DMS79 treated with DMSO at 0.1 percent for 48 hours (cell line): ENCODE results near the gene MMP24.
"Not testable (repeated sequence)": the region's sequence is repeated elsewhere in the genome, so short reads cannot be mapped to it uniquely, and the experiment has no call there.

Source experiments
- DNase-seq: peaks from one replicate; lab custom pipeline; 2025; lab: John Stamatoyannopoulos, UW

The MMP24 gene

GRCh38 chr20:35311822-35312221 is 85.3 kb downstream of the MMP24 start:
- no peak for DNase-seq

DNA sequence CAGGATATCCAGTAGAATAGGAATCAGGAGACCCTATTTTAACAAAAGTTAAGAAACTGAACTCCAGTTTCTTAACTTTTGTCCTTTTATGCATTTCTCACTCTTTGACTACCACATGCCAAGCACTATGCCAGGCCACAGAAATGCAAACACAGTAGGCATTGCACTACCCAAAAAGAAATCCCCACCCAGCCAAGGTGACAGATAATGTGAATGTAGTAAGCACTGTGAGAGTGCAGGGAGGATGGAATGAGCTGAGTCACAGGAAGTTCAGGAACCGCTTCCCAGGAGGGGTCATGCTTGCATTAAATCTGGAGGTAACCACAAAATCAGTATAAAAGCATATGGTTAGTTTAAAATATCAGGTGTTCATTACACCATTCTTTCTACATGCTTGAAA is 85.8 kb downstream of the MMP24 start:
- DNase-seq: no peak

DNA sequence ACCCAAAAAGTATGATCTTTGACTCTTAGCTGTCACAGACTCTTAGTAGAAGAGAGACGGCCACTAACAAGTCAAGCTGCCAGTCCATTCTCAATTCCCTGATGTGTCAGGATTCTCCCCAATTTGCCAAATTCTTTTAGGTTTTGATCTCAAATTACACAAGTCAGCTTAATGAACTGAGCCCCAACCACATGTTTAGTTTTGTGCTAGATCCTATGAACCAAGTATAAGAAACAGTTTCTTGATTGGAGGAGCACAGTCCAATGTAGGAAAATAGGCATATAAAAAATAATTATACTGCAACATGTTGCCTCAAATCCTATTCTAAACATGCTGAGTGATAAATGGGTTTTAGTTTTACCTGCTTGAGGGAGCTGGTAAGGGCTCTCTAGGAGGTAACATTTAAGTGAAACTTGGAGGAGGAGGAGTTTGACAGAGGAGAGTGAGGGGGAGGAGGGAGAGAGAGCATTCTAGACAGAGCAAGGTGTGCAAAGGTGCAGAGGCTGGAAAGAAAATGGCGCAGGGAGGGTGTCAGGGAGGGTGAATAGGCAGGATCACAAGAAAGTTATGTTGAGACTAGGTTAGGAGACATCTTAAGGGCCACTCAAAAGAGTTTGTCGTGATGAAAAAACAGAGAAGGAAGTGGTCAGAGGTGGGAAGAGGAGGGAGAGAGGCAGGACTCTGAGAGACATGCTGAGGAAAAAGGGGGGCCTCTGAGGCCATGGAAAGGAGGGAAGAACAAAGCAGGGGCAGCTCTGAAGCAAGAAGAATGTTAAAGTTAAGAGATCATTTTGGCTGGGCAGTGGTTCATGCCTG is 88.5 kb downstream of the MMP24 start:
- DNase-seq: no peak

GRCh38 chr20:35315632-35316020 is 89.1 kb downstream of the MMP24 start:
- not testable (repeated sequence) for DNase-seq

DNA sequence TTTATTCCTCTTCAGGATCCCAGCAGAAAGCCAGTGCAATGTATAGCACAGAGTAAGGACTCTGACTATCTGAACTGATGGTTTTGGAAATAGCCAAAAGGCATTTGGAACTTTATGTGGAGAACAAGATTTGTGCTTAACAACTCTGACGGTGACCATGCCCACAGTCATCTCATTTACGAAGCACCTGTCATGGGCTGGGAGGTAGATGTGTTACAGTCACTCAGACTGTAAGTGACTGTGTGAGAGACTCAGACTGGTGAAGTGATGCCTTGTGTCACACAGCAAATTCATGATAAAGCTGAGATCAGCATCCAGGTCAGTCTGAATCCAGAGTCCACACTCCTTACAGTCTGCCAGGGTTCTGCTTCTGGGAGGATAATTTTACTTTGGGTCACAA is 89.6 kb downstream of the MMP24 start:
- DNase-seq: no peak

DNA sequence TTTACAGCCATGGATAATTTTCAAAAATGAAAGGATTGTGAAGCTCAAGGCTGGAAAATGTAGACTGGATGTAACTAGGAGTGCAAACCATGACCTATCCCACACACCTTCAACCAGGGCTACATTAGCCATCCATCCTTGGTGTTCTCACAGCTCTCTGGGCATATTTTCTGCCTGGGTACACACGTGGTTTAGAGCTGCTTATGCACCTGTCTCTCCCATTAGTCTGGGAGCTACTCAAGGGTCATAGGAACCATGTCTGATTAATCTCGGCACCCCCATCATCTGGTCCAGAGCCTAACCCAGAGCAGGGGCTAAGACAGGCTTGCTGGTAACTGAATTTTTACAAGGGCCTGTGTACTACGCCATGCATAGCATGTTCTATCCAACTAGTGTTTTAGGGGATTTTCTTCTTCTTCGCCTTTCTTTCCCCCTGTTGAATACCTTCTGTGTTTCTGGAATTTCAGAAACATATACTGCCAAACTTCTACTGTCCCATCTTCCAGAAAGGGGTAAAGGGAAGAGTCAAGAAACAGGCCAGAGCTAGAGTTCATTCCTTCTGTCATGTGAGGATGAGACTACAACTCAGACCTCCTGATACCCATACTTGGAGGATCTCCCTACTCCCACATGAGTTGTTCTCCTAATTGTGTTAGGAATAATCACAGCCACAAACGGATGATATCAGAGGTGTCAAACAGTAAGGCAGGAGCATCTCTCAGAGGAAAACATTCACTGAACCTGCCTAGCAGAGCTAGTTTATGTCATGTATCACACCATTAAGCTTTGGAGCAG is 91.1 kb downstream of the MMP24 start:
- peak; percentile 12 for DNase-seq

GRCh38 chr20:35318502-35319157 is 92.1 kb downstream of the MMP24 start:
- no peak for DNase-seq

DNA sequence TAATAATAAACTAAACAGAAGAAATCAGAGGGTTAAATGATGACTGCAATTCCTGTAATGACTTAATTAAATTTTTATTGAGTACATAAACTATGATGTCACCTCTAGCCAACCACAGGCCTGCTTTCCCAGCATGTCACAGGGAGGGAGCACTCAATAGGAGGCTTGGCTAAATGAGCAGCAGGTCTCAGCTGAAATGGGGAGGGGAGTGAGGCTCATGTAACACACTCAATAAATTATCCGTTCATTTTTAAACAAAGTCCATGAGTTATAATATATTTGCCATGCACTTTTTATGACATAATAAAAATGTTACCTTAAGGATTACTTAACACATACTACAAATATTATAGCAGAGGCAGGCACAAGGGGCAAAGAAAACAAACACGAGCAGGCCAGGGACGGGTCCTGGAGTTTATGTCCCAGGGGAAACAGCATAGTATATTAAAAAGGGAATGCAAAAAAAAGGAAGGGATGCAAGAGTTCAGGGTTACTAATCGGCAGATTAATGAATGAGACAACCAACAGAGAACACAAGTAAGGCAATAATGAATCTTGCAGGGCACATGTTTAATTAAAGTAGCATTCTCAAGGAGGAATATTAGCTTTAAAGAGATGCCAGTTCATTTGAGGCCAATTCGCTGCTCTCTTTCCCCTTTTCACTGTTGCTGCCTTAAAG is 92.8 kb downstream of the MMP24 start:
- DNase-seq: no peak

GRCh38 chr20:35319871-35320197 is 93.3 kb downstream of the MMP24 start:
- DNase-seq: no peak

DNA sequence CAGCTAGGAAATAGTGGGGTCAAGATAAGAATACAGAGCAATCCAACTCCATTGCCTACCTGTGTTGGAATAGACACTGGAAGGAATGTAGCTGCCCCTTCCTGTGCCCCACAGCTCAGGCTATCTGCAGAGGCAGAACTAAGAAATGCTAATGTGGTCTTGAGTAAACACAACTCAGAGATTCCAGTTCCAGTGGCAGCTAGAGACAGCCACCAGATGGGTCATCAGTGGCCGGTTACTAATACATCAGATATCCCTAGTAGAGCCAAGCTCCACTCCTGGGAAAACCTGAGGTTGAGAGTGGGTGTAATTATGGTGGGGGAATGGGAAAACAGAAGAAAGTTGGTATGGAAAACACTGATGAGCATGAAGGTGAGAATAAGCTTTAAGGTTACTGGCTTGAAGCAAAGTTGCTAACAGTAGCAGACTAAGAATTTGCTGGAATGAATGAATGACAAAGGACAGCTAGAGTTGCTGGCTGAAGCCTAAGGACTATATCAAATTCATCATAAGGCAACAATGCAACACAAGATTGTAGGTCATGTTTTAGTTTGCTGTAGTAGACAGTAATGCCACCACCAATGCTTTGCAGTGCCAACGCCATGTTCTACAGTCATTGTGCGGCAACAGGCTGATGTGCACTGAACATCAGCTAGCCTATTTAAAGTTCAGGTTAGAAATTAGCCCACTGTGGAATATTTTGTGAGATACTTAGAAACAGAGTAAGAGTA is 94.1 kb downstream of the MMP24 start:
- DNase-seq: no peak

- DNase-seq: no peak
Observed at GRCh38 chr20:35325401-35325800, 98.9 kb downstream of the MMP24 start.

DNA sequence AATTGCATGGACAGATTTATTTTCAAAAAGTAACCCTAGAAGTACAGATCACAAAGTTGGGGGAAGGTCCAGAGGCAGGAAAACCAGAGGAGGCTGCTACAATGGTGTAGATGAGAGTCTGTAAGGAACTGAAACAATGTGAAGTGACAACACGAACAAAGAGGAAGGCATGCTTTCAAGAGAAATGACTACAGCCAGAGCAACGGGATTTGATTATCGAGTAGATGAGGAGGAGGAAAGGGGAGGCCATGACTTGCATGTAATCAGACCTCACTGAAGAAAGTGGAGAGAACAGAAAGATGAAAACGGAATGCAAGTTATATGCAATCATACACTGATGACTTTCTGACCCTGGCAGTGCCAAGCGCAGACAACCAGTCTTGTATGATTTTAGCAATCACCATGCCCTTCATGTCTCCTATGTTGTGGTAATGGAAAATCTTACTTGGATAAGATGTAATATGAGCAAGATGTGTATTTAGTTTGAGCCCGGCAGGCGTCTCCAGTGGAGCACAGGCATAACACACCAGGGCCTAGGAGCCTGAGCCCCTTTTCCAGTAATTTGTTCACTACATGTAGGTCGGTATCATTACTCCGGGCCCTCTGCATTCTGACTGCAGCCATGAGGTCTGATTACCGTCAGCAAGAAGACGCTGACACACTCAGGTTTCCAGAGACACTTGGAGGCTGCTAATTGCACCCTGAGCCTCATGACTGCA is 99.7 kb downstream of the MMP24 start:
- DNase-seq: no peak
